Activated CD8-positive, alpha-beta memory T cell treated with anti-CD3 and anti-CD28 coated beads, Interleukin-2, amount 50 U/mL, for 4 hours (primary cell): ENCODE measurements around the gene CLDN22.

Experiments
- DNase-seq: peaks from one replicate; pipeline ENCODE4 v3.0.0-alpha.2; 2020

CLDN22 gene

DNA sequence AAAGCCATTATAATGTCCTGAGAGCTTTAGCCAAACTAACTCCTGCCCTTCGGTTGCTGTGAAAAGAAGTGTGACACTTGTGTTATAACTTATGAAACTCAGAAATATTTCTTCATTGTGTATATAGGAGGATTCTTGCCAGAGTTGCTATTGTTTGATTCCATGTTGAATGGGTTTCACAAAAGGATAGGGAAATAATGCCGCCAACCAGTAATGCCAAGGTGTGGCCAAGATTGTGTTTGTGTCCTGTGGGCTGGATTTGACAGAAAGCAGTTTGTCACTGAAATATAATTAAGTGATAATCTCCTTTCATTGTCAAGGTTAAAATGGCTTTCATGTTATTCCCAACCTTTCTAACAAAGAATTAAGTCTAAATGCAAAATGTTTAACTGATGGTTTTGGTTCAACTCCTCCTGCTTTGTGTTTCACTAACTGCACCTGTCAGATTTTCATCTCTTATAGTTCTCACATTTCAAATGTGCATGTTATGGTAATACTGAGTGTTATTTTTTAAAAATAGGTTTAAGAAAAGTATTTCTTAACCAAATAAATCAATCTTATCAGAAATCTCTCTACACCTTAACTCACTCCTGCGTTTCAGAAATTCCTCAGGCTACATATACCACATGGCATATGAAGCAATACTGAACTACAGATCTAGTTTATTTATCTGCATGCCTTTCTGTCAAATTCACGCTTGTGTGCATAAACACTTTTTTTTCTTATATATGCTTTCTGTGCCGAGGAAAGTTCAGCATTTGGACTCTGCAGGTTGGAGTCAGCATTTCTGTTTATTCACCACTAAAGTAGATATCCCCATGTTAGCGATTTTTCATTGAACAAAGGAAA, at the start of gene CLDN22:
CLDN22 (minus strand) TSS at position 66 of the 849 bp plus-strand sequence; CDS start at position 8, 58 bp downstream.
- no peak for DNase-seq

DNA sequence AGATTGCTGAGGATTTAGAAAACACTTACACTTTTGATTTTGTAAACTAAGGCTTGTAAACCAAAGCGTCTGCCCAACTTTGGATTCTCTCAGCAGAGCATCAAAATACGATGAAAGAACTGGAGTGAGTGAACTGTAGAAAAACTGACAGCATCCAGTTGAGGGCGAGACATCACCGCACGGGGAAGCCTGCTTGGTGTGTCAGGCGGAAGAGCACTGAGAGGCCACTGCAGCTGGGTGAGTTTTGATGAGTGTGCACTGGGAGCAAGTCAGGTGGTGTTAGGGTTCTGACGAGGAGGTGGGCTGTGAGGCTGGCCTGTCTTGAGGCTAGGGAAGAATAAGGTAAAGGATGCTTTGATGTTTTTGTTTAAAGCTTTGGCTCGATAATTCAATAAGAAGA, 49.0 kb upstream of the CLDN22 start:
- no peak for DNase-seq

DNA sequence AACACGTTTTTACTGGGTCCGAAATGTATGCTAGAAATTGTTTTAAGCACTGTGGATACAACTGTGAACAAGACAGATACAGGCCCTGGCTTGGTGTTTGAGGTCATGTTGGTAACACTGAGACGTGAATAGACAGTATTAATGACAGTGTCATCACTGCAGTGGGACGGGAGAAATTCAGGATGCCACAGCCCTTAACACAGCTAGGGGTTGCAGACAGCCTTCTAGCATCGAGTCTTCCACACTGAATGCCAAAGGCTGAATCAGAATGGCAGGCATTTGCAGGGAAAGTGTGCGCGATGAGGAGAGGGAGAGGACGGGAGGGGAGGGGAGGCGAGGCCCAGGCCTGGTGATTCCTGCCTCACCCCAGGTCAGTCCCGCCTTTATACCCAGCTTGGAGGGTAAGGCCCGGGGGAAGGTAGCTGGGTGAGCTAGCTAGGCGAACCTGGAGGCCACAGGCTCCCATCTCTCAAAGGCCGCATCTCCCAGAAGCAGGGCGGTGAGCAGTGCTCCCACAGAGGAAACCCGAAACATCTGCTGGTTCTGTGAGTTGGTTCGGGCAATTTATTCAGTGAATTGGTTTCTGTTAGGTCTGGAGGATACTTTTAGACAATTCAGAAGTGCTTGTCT, 46.2 kb upstream of the CLDN22 start:
- no peak for DNase-seq

DNA sequence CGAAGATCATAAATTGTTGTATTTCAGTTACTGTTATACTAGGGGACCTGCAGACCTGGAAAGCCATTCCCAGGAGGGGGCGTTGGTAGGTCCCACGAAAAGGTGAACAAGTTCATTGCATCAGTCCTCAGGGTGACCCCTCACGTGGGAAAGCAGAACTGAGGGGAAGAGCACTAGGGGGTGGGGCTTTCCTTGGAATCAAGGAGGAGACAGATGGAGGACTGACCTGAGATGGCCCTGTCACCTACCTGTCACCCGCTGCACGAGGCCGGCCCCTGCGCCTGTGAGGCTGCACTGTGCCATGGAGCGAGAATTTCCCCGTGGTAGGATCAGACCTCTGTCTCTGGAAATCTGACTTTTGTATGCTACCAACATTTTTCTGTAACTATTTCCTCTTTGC, 43.9 kb upstream of the CLDN22 start:
- DNase-seq, result no peak

DNA sequence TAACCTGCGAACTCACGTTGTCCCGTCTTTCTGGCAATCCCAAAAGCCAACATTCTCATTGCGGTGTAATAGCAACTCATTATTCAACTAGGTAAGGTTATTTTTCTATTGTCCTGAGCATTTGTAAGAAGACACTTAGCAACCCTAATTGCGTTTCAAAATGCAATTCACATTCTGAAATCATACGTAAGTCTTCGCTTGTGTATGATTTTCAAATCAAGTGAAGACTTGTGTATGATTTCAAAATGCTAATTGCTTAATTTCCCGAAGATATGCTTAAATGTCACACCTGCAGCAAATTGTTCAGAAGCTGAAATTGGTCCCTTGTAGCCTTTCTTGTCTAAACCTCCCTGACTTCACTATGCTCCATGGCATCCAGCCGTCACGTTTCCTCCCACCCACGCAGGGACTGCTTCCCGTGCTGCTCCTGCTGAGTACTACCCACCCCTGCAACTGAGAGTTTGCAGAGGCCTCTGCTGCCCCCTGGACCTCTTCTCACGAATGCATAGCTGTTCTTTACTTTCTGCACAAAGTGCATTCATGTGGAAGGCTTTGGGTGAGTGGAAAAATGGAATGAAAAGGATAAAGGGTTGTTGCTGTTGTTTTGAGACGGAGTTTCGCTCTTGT, 43.0 kb upstream of the CLDN22 start:
- DNase-seq, result no peak

DNA sequence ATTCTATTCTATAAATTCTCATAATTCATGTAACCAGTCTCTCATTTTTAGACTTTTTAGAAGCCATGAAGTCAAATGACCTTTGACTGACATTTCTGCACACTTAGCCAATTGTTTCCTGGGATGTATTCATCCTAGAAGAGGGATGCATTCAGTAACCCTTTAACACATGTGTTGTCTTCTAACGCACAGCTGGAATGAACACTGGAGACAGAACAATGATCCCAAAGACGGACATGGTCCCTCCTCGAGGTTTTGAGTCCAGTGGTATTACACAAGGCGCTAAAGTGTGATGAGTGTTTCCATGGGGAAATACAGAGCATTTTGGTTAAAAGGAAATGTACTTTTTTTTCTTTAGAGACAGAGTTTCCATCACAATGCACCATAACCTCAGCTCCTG, 42.0 kb upstream of the CLDN22 start:
- DNase-seq, result no peak

DNA sequence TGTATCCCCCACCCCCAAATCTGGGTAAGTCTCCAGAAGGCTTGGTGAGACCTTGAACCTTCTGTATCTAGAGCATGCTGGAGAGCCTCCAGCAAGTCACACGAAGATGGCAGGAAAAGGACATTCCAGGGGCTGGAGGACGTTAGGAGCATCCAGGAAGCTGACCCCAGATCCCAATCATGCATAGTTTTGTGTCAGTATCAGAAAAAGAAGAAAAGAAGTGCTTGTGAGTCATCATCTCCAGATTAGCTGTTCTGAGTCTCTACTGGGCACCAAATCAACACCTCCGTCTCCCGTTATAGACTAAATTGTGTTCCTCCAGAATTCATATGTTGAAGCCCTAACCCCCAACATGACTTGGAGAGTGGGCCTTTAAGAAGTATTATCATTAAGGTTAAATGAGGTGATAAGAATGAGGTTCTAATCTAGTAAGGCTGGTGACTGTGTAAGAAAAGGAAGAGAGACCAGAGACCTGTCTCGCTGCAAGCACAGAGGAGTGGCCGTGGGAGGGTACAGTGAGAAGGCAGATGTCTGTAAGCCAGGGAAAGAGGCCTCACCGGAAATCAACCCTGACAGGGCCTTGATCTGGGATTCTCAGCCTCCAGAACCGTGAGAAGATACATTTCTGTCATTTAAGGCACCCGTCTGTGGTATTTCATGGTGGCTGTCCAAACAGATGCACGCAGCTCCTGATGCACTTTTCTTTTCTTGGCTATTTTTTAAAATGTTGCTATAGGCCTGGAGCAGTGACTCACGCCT, 40.3 kb upstream of the CLDN22 start:
- DNase-seq, result no peak

DNA sequence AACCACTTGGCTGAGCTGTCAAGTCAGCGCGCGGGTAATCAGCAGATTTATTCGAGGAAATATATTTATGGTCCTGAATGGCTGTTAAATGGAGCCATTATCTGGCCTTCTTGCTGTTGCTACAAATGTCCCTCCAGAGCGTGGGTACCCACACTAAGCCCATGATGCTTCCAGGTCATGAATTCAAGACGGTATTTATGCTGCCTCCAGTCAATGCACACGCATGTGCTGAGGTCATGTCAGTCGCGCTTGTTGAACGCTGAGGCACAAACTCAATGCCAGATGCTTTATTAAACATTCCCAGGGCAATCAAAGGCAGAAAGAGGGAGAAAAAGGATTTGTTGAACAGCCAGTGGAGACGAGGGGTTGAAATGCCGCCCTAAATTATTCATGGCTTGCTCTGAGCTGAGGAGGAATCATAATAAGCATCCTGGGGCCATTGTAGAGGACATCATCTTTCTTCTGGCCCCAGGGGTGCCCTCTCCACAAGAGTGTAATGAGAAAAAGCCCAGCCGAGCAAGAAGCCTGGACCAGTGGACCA, 38.2 kb upstream of the CLDN22 start:
- no peak for DNase-seq

DNA sequence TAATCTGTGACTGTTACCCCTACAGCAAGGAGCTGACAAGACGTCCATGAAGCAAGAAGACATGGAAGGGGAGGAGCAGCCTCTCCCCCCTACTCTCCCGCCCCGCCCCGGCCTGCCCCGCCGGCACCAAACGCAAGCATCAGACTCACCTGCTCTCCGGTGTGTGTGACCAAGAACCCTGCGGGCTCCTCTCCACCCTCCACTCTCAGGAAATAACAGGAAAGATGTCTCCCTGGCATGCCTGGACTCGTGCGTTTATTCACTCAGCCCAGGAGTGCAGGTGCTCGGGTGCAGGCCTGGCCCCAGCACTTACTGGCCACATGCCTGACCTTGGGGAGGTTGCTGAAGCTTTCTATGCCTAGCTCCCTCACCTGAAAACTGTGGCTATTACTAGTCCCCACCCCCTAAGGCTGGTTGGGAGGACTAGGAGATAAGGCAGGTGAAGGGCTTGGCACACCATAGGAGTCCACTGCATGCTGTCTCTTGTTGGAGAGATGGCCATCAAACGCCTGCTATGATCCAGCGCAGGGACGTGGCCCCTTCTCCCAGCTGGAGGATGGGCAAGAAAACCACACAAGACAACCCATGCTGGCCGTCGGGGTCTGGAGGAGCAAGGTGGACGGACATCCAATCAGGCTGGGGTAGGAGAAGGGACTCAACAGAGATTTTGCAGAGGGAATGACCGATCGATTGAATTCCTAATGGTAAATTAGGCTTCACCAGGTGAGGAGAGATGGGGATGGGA, 37.0 kb upstream of the CLDN22 start:
- no peak for DNase-seq

DNA sequence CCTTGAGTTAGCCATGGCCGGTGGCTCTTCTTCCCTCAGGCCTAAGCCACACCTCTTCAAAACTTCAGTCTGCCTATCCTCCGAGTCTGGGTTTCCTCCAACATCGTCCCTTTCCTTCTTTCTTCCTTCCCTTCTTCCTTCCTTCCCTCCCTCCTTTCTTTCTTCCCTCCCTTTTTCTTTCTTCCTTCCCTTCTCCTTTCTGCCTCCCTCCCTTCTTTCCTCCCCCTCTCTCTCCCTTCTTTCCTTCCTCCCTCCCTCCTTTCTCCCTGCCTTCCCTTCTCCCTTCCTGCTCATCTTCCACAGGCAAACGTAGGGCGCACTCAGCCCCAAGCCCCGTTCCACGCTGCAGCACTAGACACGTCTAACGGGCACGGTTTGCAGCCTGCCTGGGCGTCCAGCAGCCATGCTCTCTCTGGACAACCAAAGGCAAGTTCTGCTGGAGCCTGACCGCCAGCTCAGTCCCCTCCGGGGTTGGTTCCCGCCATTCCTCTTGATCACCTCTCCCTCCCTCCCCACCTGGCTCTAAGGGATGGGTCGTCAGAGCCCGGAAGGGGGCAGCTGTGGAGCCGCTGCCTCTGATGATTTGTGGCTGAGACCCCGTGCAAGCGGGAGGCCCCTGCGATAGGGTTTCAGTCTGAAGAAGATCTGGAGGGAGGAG, 36.2 kb upstream of the CLDN22 start:
- no peak for DNase-seq

DNA sequence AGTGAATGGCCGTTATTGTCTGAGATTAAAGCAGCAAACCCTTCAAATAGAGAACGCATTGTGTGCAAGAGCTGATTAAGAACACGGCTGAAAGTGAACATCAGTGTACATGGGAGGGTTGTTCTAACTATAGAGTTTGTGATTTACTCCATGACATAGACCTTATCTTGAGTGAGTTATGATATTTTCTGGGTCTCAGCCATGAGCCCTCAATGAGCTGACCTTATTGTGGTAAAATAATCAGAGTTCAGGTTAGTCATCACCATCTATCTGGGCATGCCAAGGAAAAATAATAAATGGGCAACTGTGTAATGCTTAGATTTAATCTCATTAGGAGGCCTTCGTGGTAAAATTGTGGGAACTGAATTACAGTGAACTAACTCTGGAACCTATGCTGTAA, 35.3 kb upstream of the CLDN22 start:
- no peak for DNase-seq

DNA sequence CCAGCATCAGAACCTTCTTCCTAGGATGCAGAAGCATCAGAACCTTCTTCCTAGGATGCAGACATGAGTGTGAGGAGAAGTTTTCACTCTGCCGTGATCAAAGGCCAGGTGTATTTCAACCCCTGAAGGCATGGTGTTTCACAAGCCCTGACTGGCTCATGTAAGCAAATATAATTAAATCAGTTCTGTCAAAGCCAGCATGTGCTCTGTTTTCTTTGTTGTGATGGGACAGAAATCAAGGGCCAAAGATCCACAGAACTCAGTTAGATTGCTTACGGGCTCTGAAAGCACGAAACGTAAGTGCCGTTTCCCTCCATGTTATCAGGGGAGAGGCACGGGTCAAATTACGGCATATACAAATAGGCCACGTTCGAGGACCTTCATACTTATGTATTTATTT, 34.1 kb upstream of the CLDN22 start:
- DNase-seq, result no peak

DNA sequence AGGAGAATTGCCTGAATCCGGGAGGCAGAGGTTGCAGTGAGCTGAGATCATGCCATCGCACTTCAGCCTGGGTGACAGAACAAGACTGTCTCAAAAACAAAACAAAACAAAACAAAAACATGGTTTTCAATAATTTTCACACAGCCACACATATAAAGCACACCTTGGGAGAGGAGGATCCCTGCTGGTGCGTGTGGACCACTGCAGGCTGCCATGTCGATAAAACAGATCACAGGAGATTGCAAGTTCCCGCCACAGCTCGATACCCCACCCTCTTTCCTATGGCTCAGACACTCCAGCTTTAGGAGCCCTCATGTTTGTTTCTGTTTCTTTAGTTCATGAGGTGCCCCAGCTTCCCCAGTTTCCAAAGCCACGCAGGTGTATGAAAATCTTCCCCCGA, 33.5 kb upstream of the CLDN22 start:
- no peak for DNase-seq

DNA sequence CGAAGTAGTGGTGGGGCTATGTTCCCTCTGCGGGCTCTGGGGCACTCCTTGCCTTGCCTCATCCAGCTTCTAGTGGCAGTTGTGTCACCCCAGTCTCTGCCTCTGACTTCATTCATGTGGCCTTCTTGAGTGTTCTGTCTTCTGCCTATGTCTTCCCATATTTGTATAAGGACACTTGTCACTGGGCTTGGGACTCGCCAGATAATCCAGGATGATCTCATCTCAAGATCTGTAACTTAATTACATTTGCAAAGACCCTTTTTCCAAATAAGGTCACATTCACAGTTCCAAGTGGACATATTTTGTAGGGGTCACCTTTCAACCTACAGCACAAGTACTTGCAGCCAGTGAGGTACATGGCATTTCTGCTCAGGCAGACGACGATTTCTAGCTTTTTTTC, 32.5 kb upstream of the CLDN22 start:
- no peak for DNase-seq

DNA sequence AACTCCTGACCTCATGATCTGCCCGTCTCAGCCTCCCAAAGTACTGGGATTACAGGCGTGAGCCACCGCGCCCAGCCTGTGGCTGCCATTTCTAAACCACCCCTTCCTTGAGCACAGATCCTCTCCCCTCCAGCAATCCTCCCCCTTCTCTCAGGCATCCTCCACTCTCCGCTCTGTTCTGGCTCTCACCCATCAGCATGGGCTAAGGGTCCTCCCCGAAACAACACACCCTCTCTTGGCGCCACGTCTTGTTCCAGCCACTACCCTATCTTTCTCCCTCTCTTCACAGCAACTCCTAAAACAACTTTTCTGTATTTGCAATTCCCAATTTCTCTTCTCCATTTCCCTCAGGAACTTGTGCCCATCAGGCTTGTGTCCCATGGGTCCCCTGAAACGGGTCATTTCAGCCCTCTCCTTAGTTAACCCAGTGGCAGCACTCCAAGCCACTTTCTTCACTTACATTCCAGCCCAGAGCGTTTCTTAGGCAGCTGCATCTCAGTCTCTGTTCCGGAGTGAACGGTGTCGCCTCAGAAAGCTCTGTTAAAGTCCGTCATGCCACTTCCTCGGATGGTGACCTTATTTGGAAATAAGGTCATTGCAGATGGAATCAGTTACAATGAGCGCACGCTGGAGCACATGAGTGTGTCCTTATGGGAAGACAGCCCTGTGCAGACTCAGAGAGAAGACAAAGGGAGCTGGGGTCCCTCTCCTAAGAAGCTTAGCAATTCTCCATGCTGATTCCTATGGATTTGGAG, 30.4 kb upstream of the CLDN22 start:
- no peak for DNase-seq

DNA sequence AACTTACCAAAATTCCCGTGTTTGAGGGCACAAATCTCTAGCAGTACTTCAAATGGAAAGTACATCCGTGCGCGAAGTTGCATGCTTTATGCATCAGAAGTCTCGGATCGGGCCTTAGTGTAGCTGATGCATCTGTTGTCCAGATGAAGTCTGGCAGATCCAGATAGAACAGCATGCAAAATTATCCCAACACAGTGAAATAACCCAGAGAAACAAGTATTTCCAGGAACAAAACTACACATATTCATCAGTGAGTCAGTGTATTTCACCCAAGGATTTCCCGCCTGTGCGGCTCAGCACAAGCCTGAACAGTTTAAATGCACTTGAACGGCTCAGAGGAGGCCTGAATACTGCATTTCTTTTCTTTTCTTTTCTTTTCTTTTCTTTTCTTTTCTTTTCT, 29.6 kb upstream of the CLDN22 start:
- DNase-seq, result no peak

DNA sequence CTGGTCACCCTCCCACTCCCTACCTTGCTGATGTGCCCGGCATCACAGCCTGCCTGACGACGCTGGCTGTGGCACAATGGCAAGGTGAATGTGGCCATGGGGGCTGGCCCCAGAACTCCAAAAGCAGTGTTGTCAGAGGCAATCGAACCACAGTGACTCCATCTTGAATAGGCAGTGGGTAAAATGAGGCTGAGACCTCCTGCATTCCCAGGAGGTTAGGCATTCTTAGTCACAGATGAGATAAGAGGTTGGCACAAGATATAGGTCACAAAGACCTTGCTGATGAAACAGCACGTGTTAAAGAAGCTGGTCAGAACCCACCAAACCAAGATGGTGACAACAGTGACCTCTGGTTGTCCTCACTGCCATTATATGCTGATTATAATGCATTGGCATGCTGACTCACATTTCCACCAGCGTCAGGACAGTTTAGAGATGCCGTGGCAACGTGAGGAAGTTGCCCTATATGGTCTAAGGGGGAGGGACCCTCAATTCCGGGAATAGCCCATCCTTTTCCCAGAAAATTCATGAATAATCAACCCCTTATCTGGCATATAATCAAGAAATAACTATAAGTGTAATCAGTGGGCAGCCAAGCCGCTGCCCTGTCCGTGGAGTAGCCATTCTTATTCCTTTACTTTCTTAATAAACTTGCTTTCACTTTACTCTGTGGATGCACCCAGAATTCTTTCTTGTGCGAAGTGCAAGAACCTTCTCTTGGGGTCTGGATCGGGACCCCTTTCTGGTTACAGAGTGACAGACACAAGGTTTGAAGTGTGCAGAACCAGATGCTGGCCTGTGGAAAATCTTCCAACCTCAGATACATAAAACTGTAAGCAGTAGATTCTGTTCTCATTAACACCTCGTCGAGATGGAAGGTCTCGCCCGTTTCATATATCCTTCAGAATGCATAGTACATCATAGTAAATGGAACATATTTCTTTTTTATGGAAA, 28.9 kb upstream of the CLDN22 start:
- DNase-seq, result no peak

DNA sequence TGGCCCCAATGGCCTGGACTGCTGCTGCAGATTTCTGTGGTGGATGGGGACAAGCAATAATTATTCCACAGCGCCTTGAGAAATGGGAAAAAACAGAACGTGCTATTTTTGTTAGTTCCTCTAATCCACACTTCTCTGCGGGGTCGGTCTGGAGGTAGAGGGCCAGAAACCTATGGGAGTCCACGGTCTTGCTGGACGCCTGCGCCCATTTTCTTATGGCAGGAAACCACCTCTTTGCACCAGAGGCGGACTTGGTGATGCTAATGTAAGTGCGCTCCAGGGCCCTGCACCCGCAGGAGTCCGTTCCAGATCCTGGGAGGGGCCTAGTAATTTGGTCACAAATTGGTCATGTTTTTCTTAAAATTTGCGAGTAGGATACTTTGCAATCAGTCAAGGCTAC, 28.1 kb upstream of the CLDN22 start:
- no peak for DNase-seq

DNA sequence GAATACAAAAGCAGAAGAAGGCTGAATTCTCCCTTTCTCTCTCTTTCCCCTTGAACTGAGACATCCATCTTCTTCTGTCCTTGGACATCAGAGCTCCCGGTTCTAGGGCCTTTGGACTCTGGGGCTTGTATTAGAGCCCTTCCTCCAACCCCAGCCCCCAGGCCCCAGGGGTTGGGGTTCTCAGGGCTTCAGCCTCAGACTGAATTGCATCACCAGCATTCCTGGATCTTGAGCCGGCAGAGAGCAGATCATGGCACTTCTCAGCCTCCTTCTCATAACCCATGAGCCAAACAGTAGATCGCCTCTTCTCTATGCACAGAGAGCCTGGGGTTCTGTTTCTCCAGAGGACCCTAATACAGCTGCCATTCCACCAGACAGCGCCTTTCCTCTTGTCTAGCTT, 27.5 kb upstream of the CLDN22 start:
- no peak for DNase-seq

DNA sequence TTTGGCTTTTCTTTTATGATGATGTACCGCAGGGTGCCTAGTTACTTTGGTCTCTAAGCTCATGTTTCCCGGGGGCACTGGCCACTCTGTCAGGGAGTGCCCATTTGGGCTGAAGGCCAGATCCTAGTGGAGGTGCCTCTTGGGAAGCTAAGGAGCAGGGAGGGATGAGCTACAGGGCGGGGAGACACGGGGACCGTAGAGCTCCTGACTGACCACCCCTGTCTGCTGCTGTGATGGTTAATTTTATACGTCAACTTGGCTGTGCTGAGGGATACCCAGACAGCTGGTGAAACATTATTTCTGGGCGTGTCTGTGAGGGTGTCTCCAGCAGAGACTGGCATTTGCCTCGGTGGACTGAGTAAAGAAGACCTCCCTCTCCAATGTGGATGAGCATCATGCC, 27.1 kb upstream of the CLDN22 start:
- no peak for DNase-seq
